ENCODE results near the gene C19orf47.

C19orf47 gene

DNA sequence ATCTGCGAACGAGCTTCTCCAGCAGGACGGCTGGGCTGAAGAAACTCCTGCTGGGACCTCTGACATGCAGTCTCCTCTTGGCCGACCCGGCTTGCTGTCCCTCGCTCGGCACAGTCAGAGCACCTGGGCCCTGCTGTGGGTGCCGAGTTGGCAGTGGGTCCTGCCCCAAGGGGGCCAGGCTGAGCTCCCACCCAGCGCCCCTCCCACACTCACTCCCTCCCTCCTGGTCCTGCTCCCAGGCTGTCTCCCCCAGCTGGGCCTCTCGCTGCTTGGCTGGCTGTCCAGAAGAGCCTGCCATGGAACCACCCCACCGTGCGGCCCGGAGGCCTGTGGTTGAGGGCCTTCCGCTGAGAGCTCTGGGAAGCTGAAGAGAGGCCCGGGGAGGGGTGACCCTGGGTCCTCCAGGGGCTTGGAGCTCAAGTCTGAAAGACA is 69.1 kb downstream of the C19orf47 start:
- H3K27ac ChIP-seq, result peak overlapping the region; percentile 98
- peak overlapping the region; percentile 99 for H3K4me2 ChIP-seq
- H3K36me3 ChIP-seq, result peaks cover 7% of the 10 kb centered on the region; the same call in 1 of the 2 replicates
- peak overlapping the region; percentile 69 for H3K9ac ChIP-seq
- H3K9me3 ChIP-seq, result no peaks in the 10 kb centered on the region
- peaks cover 98% of the 10 kb centered on the region for H4K20me1 ChIP-seq
- no peaks in the 10 kb centered on the region for H3K27me3 ChIP-seq
- no peak for TF ChIP-seq Cebpa-rat (IDR thresholded peaks at IDR 0.05)
- H3K4me1 ChIP-seq, result peaks cover 98% of the 10 kb centered on the region
- H3K4me3 ChIP-seq, result peak overlapping the region; percentile 59

DNA sequence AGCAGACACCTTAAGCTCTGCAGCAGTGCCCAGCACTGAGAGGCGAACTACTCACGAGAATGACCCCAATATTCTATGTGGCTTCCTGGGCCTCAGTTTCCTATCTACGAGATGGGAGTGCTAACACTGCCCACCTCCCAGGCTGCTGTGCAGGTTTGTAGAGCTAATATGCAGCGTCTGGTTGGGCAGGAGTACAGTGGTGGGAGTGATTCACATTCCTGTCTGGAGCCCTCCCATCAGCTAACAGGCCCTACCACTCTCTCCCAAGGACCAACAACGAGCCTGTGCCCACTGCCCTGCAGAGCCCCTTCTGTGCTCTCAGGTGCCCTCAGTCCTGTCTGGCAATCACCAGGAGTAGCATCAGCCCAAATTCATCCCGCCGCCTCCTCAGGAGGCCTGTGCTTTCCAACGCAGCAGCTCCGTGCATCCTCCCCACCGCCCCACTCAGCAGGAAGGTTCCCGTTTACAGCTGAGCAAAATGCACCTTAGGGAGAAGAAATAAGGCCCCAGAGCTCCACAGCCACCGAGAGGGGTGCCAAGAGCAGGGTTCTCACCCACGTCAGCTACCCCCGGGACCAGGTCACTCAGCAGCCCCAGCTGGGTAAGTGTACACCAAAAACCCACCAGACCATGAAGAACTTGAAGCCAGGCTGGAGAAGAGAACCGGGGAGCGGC is 69.7 kb downstream of the C19orf47 start:
- no peak for TF ChIP-seq Cebpa-rat (IDR thresholded peaks at IDR 0.05)
- Histone ChIP-seq H3K27ac (peak overlapping the region; percentile 98), H4K20me1 (peaks cover 98% of the 10 kb centered on the region), H3K4me3 (peak overlapping the region; percentile 59), H3K27me3 (no peaks in the 10 kb centered on the region), H3K9ac (peak overlapping the region; percentile 69), H3K36me3 (peaks cover 7% of the 10 kb centered on the region; the same call in 1 of the 2 replicates), H3K4me2 (peak overlapping the region; percentile 99), H3K4me1 (peaks cover 98% of the 10 kb centered on the region), H3K9me3 (no peaks in the 10 kb centered on the region)

DNA sequence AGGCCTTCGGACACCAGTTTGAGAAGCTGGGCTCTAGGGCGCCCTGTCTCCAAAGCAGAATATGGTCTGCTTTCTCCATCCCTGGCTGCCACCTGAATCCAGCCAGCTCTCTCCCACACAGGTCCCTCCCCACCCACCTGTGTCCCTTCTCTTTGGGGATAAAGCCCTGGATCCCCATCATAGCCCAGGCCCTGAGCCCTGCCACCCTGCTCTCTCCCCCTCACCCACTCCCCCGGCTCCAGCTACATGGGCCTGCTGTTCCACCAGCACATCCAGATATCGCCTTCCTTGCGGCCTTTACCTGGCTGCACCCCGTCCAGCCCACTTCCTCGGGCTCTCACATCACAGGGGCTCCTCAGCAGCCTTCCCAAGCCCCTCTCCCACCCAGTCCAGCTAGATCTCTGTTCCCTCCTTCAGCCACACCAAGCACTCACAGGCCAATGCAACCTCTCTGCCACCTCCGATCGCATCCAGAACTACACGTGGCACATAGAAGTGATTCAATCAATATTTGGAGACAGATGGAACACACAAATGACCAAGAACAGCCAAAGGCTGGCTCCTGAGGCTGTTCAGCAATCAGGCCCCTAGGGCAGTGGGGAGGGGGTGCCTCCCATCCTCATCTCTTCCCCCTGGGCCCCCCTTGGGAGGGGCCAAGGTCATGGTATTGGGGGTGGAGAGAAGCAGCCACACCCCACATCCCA is 70.7 kb downstream of the C19orf47 start:
- H3K4me2 ChIP-seq, result peak overlapping the region; percentile 99
- H3K27ac ChIP-seq, result peak overlapping the region; percentile 98
- TF ChIP-seq Cebpa-rat (IDR thresholded peaks at IDR 0.05), result no peak
- H3K9ac ChIP-seq, result peak overlapping the region; percentile 69
- H3K4me1 ChIP-seq, result peaks cover 98% of the 10 kb centered on the region
- H3K36me3 ChIP-seq, result peaks cover 11% of the 10 kb centered on the region
- H3K27me3 ChIP-seq, result no peaks in the 10 kb centered on the region
- H3K9me3 ChIP-seq, result no peaks in the 10 kb centered on the region
- H3K4me3 ChIP-seq, result peak overlapping the region; percentile 59; the same call in 1 of the 2 replicates
- peaks cover 98% of the 10 kb centered on the region for H4K20me1 ChIP-seq

DNA sequence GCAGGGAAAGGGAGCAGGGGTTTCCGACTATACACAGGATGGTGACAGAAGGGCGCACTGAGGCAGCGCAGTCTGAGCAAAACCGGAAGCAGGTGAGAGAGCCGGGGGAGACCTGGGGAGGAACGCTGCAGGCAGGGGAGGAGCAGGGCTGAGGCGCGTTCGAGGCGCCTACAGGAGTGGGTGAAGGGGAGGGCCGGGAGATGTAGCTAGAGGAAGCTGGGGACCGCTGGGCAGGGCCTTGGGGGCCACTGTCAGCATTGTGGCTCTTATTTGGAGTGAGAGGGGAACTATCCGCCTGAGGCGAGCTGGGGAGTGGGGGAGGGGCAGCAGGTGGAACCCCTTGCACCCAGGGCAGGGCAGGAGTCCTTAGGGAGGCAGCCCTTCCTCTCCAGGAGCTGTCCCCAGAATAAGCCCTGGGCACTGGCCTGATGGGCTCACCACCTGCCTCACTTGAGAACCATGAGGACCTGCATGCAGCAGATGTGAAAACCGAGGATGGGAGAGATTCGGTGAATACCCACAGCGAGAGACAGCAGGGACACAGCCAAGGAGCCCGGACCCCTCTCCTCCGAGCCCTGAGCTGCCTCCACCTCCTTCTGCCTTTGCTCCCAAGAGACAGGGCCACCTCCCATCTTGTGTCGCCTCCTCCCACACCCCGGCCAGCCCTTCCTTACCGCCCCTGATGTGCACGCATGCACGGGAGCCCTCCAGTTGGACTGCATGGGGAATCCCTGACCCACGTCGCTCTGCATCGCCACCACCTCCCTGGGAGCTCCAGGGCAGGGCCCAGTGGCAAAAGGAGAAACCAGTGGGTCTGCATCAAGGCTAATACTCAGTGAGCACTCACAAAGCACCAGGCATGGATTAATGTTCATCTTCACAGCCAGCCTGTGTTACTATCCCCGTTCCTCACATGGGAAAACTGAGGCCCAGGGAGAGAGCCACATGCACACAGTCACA is 73.3 kb downstream of the C19orf47 start:
- H4K20me1 ChIP-seq, result peaks cover 98% of the 10 kb centered on the region
- peak overlapping the region; percentile 49 for H3K4me3 ChIP-seq
- H3K4me2 ChIP-seq, result peak overlapping the region; percentile 94
- TF ChIP-seq Cebpa-rat (IDR thresholded peaks at IDR 0.05), result no peak
- H3K36me3 ChIP-seq, result peaks cover 22% of the 10 kb centered on the region
- no peaks in the 10 kb centered on the region for H3K27me3 ChIP-seq
- H3K9me3 ChIP-seq, result no peaks in the 10 kb centered on the region
- peak overlapping the region; percentile 55 for H3K9ac ChIP-seq
- peaks cover 98% of the 10 kb centered on the region for H3K4me1 ChIP-seq
- peak overlapping the region; percentile 71 for H3K27ac ChIP-seq

DNA sequence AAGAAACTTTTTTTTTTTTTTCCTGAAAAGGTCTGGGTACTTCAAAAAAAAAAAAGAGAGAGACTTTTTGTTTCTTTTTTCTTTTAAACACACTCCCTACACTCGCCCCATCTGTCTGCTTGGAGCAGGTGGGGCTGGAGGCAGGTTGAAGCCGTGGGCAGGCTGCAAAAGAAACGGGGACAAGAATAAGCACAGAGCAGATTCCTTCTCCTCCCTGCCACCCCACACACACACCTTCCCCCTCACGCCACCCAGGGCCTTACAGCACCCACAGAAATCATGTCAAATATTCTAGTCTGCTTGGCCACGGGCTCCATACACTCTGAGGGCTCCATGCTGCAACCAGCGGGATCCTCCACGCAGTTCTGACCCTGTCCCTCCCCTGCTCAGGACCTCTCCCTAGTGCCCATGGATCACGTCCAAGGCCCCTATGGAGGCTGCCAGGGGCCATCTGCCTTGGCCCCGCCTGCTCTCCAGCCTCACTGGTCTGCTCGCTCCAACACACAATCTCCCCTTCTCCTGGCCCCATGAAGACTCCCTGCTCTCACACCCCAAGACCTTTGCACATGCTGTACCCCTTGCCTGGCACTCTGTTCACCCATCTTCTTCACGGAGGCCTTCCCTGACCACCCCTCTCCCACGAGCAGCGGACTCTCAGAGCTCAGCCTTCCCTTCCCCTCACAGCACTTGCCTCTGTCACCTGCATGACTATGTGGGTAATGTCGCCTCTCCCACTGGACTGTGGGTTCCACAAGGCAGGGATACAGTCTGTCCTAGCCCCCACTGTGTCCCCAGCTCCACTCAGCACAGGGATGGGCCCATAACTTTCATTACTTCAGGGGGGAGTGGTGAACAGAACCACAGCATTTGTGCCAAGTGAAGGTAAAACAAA is 74.5 kb downstream of the C19orf47 start:
- H3K9ac ChIP-seq, result peak overlapping the region; percentile 55
- H3K27me3 ChIP-seq, result no peaks in the 10 kb centered on the region
- H3K36me3 ChIP-seq, result peaks cover 33% of the 10 kb centered on the region
- H3K4me1 ChIP-seq, result peaks cover 89% of the 10 kb centered on the region
- H4K20me1 ChIP-seq, result peaks cover 98% of the 10 kb centered on the region
- H3K27ac ChIP-seq, result peak overlapping the region; percentile 71
- no peak for TF ChIP-seq Cebpa-rat (IDR thresholded peaks at IDR 0.05)
- H3K4me2 ChIP-seq, result peak overlapping the region; percentile 94
- H3K4me3 ChIP-seq, result no peak overlapping the region
- no peaks in the 10 kb centered on the region for H3K9me3 ChIP-seq

DNA sequence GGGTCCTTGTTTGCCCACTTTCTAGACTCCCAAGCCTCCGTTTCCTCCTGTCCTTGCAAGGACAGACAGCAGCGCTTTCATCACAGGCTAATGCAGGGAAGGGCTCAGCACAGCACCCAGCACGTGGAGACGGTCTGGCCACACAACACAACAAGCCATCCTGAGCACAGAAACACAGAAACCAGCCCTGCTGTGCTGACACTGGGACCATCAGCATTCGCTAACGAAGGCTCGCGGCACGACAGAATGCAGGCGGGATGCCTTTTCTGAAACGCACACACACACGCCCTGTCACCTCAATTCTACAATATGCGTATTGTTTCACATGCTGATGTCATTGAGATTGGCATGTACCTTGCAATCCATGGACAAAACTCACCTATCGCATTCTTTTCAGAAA is 75.9 kb downstream of the C19orf47 start:
- Histone ChIP-seq H4K20me1 (peaks cover 98% of the 10 kb centered on the region), H3K9ac (no peak overlapping the region)

DNA sequence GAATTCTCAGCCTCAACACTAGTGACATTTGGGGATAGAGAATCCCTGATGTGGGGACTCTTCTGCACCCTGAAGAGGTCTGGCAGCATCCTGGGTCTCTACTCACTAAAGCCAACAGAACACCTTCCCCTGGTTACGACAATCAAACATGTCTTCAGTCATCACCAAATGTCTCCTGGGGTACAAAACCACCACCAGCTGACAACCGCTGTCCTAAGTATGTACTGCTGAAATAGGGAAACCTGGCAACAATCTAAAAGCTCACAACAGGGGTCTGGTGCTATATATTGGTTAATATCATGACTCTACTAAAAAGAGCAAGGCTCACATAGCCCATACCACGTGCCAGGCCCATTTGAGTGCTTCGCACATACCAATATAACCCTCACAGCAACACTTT is 76.5 kb downstream of the C19orf47 start:
- no peak for TF ChIP-seq Cebpa-rat (IDR thresholded peaks at IDR 0.05)
- Histone ChIP-seq H3K36me3 (peaks cover 52% of the 10 kb centered on the region), H3K9me3 (no peaks in the 10 kb centered on the region), H3K27me3 (no peaks in the 10 kb centered on the region), H3K4me3 (no peak overlapping the region), H3K4me2 (peak overlapping the region; percentile 65), H3K4me1 (peaks cover 89% of the 10 kb centered on the region), H3K27ac (0 out of 2 replicates have a peak overlapping the region, but pooled peaks have one; percentile 11), H3K9ac (no peak overlapping the region), H4K20me1 (peaks cover 98% of the 10 kb centered on the region)

More for the DNA sequence above, 75.9 kb downstream of the C19orf47 start:
- Histone ChIP-seq H3K4me3 (no peak overlapping the region), H3K27me3 (no peaks in the 10 kb centered on the region), H3K36me3 (peaks cover 47% of the 10 kb centered on the region), H3K27ac (0 out of 2 replicates have a peak overlapping the region, but pooled peaks have one; percentile 11), H3K4me2 (peak overlapping the region; percentile 65), H3K9me3 (no peaks in the 10 kb centered on the region), H3K4me1 (peaks cover 89% of the 10 kb centered on the region)
- no peak for TF ChIP-seq Cebpa-rat (IDR thresholded peaks at IDR 0.05)

DNA sequence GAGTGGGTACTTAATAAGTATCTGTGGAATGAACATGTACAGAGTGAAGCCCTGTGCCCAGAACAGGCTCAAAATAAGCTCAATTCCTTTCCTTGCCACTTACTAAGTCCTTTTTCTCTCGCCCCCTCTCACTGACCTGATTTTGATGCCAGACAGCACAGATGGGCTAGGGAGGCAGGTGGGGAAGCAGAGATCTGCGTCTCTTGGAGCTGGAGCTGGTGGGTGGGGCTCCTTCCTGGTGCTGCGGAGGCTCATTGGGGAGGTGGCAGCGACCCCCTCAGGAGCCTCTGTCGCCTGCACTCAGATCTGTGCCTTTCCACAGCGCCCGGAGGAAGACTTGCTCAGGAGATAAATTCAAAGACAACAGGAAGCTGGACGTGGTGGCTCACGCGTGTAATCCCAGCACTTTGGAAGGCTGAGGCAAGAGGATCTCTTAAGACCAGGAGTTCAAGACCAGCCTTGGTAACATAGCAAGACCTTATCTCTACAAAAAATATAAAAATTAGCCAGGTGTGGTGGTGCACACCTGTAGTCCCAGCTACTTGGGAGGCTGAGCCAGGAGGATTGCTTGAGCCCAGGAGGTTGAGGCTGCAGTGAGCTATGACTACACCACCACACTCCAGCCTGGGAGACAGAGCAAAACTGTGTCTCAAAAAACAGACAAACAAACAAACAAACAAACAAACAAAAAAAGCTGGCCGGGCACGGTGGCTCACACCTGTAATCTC is 77.7 kb downstream of the C19orf47 start:
- 0 out of 2 replicates have a peak overlapping the region, but pooled peaks have one; percentile 31 for H3K27ac ChIP-seq

More for the DNA sequence above, 77.7 kb downstream of the C19orf47 start:
- no peak for TF ChIP-seq Cebpa-rat (IDR thresholded peaks at IDR 0.05)
- Histone ChIP-seq H3K4me3 (no peak overlapping the region), H3K9me3 (no peaks in the 10 kb centered on the region), H3K9ac (no peak overlapping the region), H3K4me2 (no peak overlapping the region; the same call in 1 of the 2 replicates), H3K4me1 (peaks cover 87% of the 10 kb centered on the region), H3K27me3 (no peaks in the 10 kb centered on the region), H3K36me3 (peaks cover 63% of the 10 kb centered on the region), H4K20me1 (peaks cover 100% of the 10 kb centered on the region)

All from BLaER1 (cell line).